Iris pigment epithelial cell (primary cell): Measurements from ENCODE around the gene ARHGAP27.

Experiments
- DNase-seq: peaks from one replicate; pipeline ENCODE4 v3.0.0-alpha.2; 2011; ENCODE audit warnings: low read depth

Gene ARHGAP27

DNA sequence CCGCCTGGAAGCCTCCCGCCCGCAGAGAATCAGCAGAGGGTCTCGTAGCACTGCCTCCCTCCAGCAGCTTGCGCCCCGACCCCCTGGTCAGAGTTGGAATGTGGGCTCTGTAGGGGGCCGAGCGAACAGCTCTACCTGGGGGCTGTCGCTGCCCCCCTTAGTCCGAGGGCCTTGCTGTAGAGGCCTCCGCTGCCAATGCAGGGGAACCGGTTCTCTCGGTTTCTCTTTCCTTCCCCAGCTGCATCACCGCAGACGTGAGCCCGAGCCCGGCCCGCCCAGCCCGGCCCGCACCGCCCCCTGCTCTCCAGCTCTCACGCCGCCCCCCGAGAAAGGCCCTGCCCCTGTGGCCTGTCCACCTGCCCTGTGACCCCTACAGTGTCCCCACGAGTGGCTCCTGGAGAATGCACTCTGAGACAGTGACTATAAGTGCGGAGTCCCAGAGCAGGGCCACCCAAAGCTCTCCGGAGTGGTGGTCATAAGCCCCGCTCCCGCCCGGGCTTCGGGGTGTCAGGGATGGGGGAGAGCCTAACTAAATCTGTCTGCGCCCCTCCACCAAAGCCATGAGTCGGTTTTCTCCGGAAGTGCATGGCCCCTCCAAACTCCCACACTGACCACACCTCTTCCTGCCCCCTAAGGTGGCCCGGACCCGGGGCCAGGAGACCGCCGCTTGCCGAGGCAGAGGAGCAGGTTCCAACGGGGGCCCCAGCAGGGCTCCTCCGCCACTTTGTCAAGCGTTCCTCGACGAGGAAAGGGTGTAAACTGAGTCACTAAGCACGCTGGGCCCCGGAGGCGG lies 1.7 kb downstream of the ARHGAP27 start:
- DNase-seq, result no peak

DNA sequence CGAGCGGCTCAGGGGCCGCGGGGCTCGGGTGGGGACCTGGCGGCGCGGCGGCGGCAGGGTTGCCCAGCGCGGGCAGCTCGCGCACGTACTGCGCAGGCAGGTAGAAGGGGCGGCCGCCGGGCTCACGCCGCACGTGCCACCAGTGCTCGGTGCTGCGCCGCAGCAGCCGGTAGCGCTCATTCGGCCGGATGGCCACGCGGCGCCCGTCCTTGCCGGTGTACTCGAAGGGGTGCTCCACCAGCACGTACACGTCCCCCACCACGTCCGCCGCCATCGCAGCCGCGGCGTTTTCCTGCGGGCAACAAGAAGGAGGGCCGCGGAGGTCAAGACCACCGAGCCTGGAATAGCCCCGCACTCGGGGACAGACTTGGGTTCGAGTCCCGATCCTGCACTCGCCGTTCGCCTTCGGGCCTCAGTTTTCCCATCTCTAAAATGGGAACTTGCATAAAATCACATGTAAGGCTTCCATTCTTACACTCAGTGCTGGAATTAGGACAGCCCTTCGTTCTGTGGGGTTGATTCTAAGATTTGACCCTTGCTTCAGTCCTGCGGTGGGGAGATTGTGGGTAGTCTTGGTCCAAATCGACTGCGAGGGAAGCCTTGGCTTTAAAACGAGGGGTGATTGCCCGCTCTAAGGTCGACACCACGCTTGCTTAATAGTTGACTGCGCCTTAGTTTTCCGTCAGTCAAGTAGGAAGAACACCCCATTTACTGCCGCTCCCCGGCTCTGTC lies 2.5 kb downstream of the ARHGAP27 start:
- no peak for DNase-seq

DNA sequence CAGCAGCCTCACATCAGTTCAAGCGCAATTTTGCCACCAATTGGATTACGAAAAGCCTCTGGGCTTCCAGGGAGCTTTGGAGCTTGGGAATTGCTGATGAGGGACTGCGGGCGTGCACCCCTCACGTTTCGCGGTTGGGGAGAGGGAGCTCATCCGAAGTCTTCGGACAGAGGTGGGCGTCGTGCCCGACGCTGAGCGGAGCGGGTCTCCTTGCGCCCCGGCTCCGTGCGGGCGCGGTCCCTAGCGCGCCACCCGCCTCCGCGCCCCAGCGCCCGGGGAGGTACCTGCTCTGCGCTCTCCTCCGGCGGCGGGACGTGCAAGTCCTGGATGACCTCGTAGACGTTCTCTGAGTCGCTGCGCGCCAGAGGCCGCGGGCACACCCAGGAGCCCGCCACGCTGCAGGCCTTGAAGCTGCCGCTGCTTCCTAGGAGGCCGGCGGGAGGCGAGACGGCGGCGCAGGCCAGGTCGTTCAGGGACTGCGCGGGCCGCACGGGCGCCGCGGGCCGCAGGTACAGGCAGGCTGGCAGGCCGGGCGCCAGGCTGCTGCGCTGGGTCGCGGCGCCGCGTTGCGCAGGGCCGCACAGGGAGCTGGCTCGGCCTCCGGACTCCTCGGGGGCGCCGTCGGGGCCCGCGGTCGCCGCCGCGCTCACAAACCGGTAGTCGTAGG lies 3.2 kb downstream of the ARHGAP27 start:
- no peak for DNase-seq

DNA sequence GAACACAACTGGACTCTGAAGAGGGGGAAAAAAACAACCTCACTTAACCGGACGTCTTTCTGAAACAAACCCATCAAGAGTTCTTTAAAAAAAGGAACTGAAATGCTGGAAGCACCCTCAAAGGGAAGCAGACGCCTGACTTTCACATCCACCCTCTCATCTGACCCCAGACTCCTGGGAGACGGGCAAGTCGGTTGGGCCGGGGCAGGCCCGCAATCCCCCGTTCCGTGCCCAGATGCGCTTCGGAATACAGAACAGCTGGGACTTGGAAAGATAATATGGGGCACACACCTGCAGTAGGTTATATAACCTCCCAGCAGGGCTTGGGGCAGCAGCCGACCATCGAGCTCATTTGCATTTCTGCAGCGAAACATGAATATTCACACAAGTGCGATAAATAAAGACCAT lies 3.7 kb downstream of the ARHGAP27 start:
- no peak for DNase-seq

DNA sequence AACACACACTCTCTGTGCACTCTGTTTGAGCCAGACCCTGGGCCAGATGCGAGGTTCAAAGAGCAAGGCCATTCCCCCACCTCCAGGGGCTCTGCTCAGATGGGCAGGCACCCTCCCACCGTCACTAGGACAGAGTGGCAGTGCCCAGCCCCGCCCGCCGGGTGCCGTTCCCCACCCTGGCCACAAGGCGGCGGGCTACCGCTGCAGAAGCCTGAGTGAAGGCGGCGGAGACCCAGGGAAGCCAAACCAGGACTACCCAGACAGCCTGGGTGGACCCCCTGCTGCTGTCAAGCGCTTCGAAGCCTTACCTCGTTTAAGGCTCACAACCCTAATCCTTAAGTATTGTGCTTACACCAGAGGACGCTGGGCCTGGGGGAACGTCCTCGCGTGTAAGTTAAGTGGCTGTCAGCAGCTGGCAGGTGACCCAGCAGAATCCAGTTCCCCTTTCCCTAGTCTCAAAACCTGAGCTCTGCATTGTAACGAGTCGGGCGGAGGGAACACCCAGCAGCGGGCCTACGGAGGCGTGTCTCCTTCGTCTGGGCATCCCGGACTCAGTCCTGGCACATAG lies 4.5 kb downstream of the ARHGAP27 start:
- DNase-seq, result peak; percentile 57

DNA sequence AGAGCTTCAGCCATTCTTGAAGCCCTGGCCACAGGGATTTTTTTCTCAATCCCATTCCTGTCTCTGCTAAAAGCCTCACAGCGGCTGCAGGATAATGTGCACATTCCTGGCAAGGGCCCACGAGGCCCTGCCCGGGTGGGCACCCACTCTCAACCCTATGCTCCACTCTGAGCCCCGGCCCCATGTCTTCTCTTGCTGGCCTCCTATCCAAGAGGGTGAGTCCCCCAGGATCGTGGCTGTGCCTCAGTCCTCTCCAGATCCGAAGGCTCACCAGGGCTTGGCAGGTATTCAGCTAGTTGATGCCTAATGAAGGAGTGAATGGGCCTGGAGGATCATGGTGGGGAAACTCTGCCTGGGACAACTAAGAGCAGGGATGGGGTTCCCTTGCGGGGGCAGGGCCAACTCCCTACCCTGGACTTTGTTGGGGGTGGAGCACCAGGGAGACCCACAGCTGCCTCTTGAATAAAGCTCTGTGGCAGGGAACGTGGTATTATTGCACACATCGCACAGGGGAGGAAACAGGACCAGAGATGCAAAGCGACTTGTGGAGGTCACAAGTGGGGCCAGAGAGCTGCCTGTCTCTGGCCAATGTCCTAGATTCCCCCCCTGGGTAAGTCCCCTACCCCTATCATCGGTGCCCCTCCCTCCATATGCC lies 5.4 kb downstream of the ARHGAP27 start:
- no peak for DNase-seq

DNA sequence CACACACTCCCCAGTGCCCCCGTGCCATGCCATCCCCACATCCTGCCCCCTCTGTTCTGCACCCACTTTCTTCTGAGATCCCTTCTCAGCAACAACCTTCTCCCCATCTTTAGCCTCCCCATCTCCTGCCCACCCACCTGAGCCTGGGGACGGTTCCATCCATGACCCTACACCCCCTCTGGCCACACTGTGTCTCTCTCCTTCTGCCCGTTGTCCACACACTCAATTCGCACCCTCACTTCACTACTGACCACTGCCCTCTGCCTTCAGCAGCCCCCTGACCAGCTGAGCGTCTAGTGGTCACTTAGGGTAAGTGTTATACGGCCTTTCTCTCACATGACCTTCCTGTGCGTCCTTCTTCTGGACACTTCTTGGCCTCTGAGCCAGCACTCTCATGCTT lies 6.1 kb downstream of the ARHGAP27 start:
- DNase-seq, result no peak

DNA sequence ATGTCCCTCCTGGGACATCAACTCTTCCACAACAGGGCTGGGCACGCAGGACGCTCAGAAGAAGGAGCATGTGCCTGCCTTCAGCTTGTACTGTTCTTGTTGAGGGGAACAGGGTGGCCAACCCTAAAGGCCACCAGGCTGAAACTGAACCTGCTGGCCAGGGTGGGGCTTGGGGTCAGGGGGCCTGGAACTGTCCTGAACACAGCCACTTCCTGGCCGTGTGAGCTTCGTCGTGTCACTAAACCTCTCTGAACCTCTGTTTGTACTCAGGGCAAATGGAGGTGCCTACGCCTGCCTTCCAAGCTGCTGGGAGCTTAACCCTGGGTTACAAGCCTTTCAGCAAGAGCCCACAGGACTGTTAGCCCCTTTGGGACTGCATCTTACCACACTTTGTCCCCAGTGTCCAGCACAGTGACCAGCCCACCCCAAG lies 6.7 kb downstream of the ARHGAP27 start:
- no peak for DNase-seq

DNA sequence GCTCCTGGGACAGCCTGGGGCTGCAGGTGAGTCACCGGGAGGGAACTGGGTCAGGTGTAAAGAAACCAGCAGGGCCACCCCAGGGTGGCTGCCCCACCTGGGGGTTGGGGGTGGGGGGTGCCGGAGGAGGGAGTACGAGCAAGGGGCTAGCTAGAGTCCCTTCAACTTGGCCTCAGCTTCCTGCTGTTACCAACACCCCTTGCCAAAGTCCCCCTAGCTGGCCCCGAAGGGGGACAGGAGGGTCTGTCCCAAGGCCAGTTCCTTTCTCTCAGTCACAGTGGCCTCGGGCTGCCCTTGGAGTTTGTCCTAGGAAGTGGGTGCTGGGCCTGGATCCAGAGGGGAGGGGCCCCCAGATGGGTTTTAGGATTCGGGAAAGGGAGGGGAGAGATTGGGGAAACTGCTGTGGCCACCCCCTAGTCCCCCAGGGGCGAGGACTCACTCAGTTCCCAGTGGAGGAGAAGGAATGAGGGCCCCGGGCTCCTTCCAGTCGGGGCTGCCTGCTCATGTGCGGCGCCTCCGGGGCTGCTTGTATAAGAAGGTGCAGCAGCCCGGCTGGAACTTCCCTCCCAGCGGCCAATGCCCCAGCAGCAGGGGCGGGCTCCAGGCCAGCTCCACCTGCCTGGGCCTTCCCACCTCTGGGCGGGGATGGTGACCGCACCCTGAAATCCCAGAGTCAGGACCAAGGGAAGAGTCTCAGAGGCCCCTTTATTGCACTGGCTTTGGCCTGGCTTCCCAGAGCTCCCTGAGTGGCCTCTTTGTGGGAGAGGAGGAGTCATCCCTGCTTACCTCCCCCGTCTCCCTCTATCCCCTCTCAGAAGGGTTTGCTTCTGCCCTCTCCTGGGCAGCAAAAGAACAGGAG lies 7.3 kb downstream of the ARHGAP27 start:
- peak; percentile 72 for DNase-seq

DNA sequence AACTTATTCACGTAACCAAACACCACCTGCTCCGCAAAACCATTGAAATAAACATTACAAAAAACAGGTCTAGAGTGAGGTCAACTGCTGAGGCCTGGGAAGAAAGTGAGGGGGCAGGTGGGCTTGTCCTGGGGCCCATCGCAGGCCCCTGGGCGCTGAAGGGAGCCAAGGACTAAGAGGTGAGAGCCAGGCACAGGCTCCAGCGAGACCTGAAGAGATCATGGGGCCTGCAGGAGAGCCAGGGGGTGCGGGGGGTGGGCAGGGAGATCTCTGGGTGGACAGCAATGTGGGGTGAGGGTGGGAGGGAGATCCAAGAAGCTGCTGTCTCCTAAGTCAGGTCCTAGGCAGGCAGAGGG lies 7.9 kb downstream of the ARHGAP27 start:
- DNase-seq, result no peak

DNA sequence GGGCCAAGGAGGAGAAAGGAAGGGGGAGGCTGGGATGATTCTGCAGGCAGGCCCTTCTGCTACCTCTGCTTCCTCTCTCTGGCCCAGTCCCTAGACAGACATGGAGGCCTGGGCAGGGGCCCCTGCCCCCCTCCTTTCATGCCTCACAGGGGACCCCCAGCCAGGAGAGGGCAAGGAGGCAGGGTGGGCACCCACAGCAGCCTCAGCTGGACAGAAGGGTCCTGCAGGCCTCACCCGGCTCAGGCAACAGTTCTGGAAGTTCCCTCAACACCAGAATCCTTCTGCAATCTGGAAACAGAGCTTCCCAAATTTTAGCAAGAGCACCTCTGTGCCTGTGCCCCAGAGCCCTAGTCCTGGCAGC lies 8.7 kb downstream of the ARHGAP27 start:
- DNase-seq, result no peak

DNA sequence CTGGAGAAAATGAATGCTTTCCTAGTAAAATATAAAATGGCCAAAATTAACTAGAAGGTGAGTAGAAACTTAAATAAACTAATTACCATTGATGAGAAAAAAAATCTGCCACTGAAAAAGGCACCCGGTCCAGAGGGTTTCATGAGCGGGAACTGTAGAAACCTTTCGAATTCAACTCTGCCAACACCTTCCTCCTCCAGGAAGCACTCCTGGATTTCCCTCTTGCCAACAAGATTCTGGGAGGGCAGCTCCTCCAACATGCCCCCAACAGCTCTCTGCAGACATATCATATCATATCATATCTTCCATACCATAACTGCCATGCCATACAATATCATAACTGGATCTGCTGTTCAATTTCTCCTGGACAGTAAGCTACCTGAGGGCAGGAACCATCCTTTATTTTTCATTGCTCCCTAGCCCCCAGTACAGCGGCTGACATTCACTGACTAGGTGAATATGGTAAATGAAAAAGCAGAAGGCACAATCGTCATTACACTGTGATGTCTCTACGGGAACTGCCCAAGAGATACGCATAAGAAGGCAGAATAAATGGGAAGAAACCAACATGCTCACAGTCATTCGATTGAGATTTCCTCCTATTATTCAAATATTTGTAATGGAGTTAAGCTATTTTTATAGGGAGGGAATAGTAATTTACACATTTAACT lies 9.2 kb downstream of the ARHGAP27 start:
- no peak for DNase-seq

DNA sequence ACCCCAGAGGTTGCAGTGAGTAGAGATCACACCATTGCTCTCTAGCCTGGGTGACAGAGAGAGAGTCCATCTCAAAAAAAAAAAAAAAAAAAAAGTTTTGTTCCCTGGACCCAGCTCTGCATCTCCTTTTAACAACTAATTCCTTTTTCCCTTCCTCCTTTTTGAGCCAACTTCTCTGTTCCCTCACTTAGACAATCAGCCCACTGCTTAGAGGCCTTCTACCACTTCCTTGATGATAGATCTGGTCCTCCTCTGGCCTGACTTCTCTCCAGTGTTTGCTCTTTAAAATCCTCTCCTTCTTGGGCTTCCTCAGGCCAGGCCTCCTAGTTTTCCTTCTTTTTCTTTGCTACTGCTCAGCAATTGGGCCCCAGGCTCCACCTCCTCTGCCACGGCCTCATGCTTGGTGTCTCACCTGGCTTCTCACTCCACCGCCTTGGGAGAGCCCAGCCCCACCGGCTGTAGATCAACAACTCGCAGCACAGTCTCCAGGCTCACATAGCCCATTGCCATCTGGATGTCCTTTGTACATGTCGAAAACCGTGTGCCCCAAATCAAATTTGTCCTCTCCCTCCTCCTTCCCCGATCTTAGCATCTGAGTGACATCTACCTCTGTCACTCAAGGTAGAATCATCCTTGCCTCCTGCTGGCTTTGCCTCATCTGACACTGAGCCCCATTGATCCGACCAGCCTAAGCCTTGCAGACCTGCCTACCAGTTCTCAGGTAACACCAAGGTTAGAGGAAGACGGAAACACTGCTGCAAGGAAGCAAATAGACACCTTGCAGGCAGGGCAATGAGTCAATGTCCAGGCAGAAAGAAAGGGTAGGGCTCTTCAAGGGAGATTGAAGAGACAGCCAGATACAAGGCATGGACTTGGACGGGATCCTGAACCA lies 17.4 kb downstream of the ARHGAP27 start:
- no peak for DNase-seq

DNA sequence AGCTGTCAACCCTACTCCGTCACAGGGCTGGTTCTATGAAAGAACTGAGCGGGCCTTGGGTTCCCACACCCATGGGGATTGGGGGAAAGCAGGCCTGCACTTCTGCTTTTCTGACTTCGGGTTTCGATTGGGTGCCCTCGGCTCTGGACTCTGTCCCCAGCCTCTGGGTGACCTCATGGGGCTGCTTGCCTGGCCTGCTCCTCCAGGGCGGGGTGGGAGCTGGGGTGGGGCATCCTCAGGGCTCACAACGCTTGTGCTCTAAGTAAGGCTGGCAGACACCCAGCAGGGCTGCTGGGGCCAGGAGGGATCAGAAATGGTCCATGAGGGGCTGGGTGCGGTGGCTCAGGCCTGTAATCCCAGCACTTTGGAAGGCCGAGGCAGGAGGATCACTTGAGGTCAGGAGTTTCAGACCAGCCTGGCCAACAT lies 19.2 kb downstream of the ARHGAP27 start:
- no peak for DNase-seq

DNA sequence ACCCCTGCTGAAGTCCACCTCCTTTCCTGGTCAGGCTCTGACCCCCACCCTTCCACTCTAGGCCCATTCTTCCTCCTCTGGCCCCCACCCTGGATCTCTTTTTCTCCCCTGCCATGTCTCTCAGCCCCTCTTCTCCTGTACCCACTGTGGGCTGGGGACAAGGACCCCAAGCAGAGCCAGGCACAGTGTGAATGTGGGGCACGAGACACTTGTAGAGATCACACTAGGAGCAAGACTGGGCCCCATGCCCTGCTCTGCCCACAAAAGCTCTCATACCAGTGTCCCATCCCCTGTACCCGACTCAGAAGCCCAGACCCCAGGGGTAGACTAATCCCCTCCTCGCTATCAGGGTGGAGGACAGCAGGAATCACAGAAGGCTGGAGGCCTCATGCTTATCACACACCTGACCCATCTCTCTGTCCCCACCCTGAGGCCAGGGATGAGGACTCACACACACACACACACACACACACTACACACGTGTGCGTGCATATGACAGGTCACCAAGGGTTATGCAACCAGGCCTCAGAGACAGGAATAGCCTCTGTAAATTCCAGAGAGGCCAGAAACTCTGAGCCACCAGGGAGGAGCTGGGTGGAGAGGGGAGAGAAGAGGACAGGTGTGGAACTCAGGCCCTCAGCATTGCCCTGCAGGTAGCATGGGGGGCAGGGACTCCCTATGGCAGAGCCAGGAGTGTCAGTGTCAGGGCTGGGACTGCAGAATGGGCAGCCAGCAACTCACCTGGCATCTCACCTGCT lies 21.1 kb downstream of the ARHGAP27 start:
- no peak for DNase-seq

DNA sequence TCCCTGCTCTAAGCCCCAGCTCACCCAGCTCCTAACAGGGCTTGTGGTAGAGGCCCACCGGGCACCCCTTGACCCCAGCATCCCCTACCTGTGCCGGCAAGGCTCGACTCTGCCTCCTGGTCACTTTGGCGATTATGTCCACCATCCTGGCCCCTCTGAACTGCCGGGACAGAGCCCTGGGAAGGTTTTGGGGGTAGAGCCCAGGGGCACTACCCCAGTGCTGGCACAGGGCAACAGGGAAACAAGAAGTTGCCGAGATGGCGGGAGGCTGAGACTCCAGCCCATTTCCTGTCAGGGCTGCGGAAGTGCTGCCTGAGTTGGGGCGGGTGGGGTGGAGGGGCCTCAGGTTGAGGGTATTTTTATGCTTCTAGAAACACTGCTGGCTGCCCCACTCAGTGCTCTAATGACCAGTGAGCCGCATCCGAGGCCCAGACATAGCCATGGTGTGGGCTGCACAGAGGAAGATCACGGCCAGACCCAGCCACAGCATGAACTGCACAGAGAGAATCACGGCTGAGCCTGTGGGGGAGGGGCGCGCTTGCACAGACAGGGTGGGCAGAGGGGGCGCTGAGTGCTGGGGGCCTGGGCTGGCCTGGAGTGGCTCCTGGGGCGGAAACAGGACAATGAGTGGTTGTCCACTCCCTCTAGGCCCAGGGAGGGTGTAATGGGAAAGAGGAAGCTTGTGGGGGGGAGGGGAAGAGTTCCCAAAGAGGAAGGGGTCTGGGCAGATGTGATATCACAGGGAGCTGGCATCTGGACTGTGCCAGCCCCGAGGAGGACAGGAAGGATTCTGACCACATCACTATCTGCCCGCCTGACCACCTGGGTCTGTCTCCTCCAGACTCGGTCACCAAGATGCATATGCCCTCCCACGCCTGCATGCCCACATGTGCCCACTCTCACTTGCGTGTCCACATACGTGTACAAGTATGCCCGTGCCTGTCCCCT lies 22.3 kb downstream of the ARHGAP27 start:
- no peak for DNase-seq

DNA sequence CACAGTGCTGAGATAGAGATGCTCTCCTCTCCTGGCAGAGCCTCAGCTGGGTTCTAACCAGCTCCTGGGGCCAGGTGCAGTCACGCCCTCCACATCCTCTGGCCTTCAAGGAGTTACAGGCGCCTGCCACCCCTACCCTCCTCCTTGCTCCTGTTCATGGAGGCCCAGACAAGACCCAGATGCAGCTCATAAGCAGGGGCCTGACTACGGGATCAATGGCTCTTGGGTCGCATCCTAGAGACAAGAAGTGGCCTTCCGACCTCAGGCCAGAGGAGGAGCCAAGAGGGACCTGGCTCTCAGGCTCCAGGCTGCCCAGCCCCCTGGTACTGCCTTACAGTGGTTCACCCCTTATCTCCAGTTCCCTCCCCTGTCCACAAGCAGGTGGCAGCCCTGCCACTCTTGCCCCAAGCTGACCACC lies 23.0 kb downstream of the ARHGAP27 start:
- DNase-seq, result no peak
